GM19324 (cell line): Measurements from ENCODE around the gene GABRP.
A peak's percentile ranks its signal among the peaks of the same experiment; 100 is the strongest.
"Not testable (repeated sequence)": the region's sequence is repeated elsewhere in the genome, so short reads cannot be mapped to it uniquely, and the experiment has no call there.

Source experiments
- ATAC-seq: cut with Tn5 transposase; IDR thresholded peaks from one replicate; pipeline ENCODE4 v1.9.1; 2021; ENCODE audit warnings: mild to moderate bottlenecking, moderate library complexity; ENCODE audit not compliant: unreplicated experiment, low FRiP score

Gene GABRP

GRCh38 chr5:170754508-170754907 lies 29.0 kb upstream of the GABRP start:
- not testable (repeated sequence) for ATAC-seq

GRCh38 chr5:170755679-170756456 lies 27.7 kb upstream of the GABRP start:
- no peak for ATAC-seq

- no peak for ATAC-seq
These were observed 26.8 kb upstream of the GABRP start for GRCh38 chr5:170756691-170757090.

- ATAC-seq: peak; percentile 68
These were observed 26.3 kb upstream of the GABRP start for GRCh38 chr5:170757182-170757601.

- ATAC-seq: no peak
These were observed 25.9 kb upstream of the GABRP start for GRCh38 chr5:170757669-170758068.

GRCh38 chr5:170758481-170758880 lies 25.0 kb upstream of the GABRP start:
- ATAC-seq: no peak

- ATAC-seq: no peak
These were observed 23.4 kb upstream of the GABRP start for GRCh38 chr5:170760113-170760512.

- ATAC-seq: no peak
These were observed 22.3 kb upstream of the GABRP start for GRCh38 chr5:170761048-170761707.

GRCh38 chr5:170761708-170762066 lies 21.8 kb upstream of the GABRP start:
- ATAC-seq: no peak

GRCh38 chr5:170762298-170762697 lies 21.2 kb upstream of the GABRP start:
- not testable (repeated sequence) for ATAC-seq

GRCh38 chr5:170765868-170766267 lies 17.7 kb upstream of the GABRP start:
- ATAC-seq: not testable (repeated sequence)

GRCh38 chr5:170769246-170769645 lies 14.3 kb upstream of the GABRP start:
- ATAC-seq: no peak

- no peak for ATAC-seq
These were observed 13.6 kb upstream of the GABRP start for GRCh38 chr5:170769898-170770416.

- ATAC-seq: no peak
These were observed 12.0 kb upstream of the GABRP start for GRCh38 chr5:170771496-170771895.

- no peak for ATAC-seq
These were observed 10.2 kb upstream of the GABRP start for GRCh38 chr5:170773024-170773985.

GRCh38 chr5:170774831-170775230 lies 8.7 kb upstream of the GABRP start:
- ATAC-seq: no peak

GRCh38 chr5:170781946-170782345 lies 1.6 kb upstream of the GABRP start:
- ATAC-seq: no peak

- no peak for ATAC-seq
These were observed 1.1 kb upstream of the GABRP start for GRCh38 chr5:170782438-170782837.

GRCh38 chr5:170785416-170785815 lies 1.9 kb downstream of the GABRP start:
- ATAC-seq: no peak

GRCh38 chr5:170787216-170787615 lies 3.7 kb downstream of the GABRP start:
- no peak for ATAC-seq
